GM19025 (cell line): ENCODE measurements around the gene LCOR.

ENCODE experiments used
- ATAC-seq: cut with Tn5 transposase; IDR thresholded peaks from one replicate; pipeline ENCODE4 v1.9.1; 2021; ENCODE audit warnings: mild to moderate bottlenecking, low read depth, moderate library complexity; ENCODE audit not compliant: unreplicated experiment

LCOR gene

GRCh38 chr10:97003804-97004201 lies 171.7 kb downstream of the LCOR start:
- ATAC-seq = no peak

GRCh38 chr10:97004591-97004990 lies 172.5 kb downstream of the LCOR start:
- ATAC-seq = no peak

- ATAC-seq = no peak
These were observed 173.3 kb downstream of the LCOR start for GRCh38 chr10:97005349-97005748.

- no peak for ATAC-seq
These were observed 174.3 kb downstream of the LCOR start for GRCh38 chr10:97006364-97006763.

- ATAC-seq = no peak
These were observed 175.3 kb downstream of the LCOR start for GRCh38 chr10:97007417-97007816.

GRCh38 chr10:97010695-97011206 lies 178.7 kb downstream of the LCOR start:
- ATAC-seq = no peak

GRCh38 chr10:97011397-97011796 lies 179.3 kb downstream of the LCOR start:
- no peak for ATAC-seq

GRCh38 chr10:97012470-97012869 lies 180.4 kb downstream of the LCOR start:
- ATAC-seq = no peak

GRCh38 chr10:97013568-97013967 lies 181.5 kb downstream of the LCOR start:
- ATAC-seq = no peak

- no peak for ATAC-seq
These were observed 181.9 kb downstream of the LCOR start for GRCh38 chr10:97013983-97014382.

- ATAC-seq = no peak
These were observed 183.1 kb downstream of the LCOR start for GRCh38 chr10:97015240-97015639.

- ATAC-seq = peak; percentile 61
These were observed 184.8 kb downstream of the LCOR start for GRCh38 chr10:97016728-97017473.

GRCh38 chr10:97017474-97017903 lies 185.4 kb downstream of the LCOR start:
- ATAC-seq = no peak

- no peak for ATAC-seq
These were observed 186.4 kb downstream of the LCOR start for GRCh38 chr10:97018251-97019212.

GRCh38 chr10:97019213-97019844 lies 187.2 kb downstream of the LCOR start:
- no peak for ATAC-seq

GRCh38 chr10:97020452-97021400 lies 188.6 kb downstream of the LCOR start:
- no peak for ATAC-seq

GRCh38 chr10:97022616-97023015 lies 190.5 kb downstream of the LCOR start:
- ATAC-seq = no peak

- ATAC-seq = no peak
These were observed 191.5 kb downstream of the LCOR start for GRCh38 chr10:97023401-97024167.
